GM12878 (cell line): Measurements from ENCODE around the gene VIPR2.

Experiments used
- EP300 ChIP-seq, 2 experiments: fragments of 150-350 bp in 1 of 2; IDR thresholded peaks; 2 replicates each; pipeline ENCODE4 v1.6.1; 2011 to 2012; ENCODE audit warnings: low read depth in 2 of 2, low read length in 2 of 2, borderline replicate concordance in 1 of 2, improper control_type of control experiment in 1 of 2, inconsistent platforms in 1 of 2; ENCODE audit not compliant: control insufficient read depth in 1 of 2
- RCOR1 ChIP-seq: conservative IDR thresholded peaks from 2 replicates; pipeline ENCODE4 v1.6.1; 2012; ENCODE audit warnings: low read depth, low read length, improper control_type of control experiment
- YY1 ChIP-seq: IDR thresholded peaks from 2 replicates; pipeline ENCODE4 v1.6.1; 2011; ENCODE audit warnings: low read depth, mild to moderate bottlenecking, low read length
- ZNF274 ChIP-seq: IDR thresholded peaks from one replicate; pipeline ENCODE4 v1.8.0; 2011; ENCODE audit not compliant: insufficient read length, insufficient read depth

DNA sequence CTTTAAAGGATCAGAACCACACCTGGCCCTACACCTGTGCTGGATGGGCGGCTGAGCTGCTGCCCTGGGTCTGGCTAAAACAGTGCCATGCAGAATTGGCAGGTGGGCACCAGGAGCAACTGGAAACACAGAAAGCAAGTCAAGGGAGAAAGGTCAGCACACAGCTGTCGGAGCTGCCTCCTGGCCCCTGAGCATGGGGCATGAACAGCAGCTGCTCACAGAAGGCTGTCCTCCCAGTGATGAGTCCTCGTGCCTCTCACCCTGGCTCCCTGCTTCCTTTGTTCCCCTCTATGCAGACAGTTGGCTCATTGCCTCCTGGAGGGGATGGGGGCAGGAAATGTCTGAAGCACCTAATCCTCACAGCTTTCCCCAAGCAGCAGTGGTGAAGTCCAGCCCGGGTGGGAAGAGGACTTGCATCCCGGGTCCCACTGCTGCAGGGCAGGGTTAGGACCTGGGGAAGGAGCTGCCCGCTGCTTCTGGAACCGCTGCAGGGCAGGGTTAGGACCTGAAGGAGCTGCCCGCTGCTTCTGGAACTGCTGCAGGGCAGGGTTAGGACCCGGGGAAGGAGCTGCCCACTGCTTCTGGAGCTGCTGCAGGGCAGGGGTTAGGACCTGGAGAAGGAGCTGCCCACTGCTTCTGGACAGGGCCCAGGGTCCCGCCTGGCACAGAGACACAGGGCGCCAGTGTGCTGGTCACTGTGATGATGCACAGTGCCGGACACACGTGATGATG lies 37.3 kb downstream of the VIPR2 start:
- no peak for TF ChIP-seq YY1
- no peak for TF ChIP-seq ZNF274
- no peak for TF ChIP-seq RCOR1
- no peak for TF ChIP-seq EP300 (IDR thresholded peaks at IDR 0.05; ENCODE audit: borderline replicate concordance in 1 of 2, control insufficient read depth in 1 of 2, low read depth in 2 of 2, low read length in 2 of 2)
